Measurements from ENCODE around the gene SLC66A1. TPM values are rescaled to one million over a fixed set of nuclear protein-coding genes. Genes with fewer than 3 reads are reported as not detected.

SLC66A1 gene
- total and polyA plus RNA-seq, 2 of the 13 experiments (the other 11 are each of a cell fraction or from before 2014, with no cell fraction given) = 15.4 to 18.9 TPM

GRCh38 chr1:19371226-19372135 lies 59.4 kb downstream of the SLC66A1 start:
- in situ Hi-C loops (cut with HindIII; ENCODE audit: extremely low pct_ligation_motif_present, low pct_unique_long_range_greater_than_20kb) = no loop called here
- WGBS (ENCODE audit: low lambda C conversion rate) = 98% methylated on average over 23 of the region's 23 CpGs
- intact Hi-C loops (cut with micrococcal nuclease; ENCODE audit: unreplicated experiment) = no loop called here
- Histone ChIP-seq H3K4me3 (replicated peaks in 1 of 3; ENCODE audit: insufficient read depth in 1 of 3, low read depth in 2 of 3, low read length in 3 of 3) (no peak overlapping the region), H3K79me2 (ENCODE audit: insufficient read depth, low read length) (no peaks in the 10 kb centered on the region), H3K27me3 (ENCODE audit: control insufficient read depth in 1 of 2, insufficient read depth in 2 of 2, low read length in 2 of 2) (no peaks in the 10 kb centered on the region), H3K27ac (ENCODE audit: extremely low read length, insufficient read depth, low read length) (no peak overlapping the region), H3K4me1 (ENCODE audit: insufficient read depth, low read length) (peaks cover 13% of the 10 kb centered on the region; the same call in 1 of the 2 replicates), H4K20me1 (ENCODE audit: insufficient read depth, low read length) (0 out of 2 replicates have a peak, but pooled peaks cover 3% of the 10 kb centered on the region), H3K4me2 (ENCODE audit: low read depth, low read length) (no peak overlapping the region), H3K9ac (ENCODE audit: insufficient read depth, low read depth, low read length) (no peak overlapping the region), H2AFZ (ENCODE audit: low read length) (no peak overlapping the region), H3K9me3 (ENCODE audit: low read length) (no peaks in the 10 kb centered on the region), H3K36me3 (replicated peaks in 1 of 2; ENCODE audit: control insufficient read depth in 1 of 2, insufficient read depth in 2 of 2, low read length in 2 of 2) (peaks cover 15 to 55% of the 10 kb centered on the region in 2 experiments)
- ChIA-PET CTCF (ENCODE audit: low intra/inter-chr PET ratio, low total read pairs) (no interaction called here), POLR2A (no interaction called here)
- FAIRE-seq = no peak
- no peak for DNase-seq (ENCODE audit: low spot score)
- ATAC-seq = no peak
- BruUV-seq (replicated peaks) = no TSS peak
- TF ChIP-seq ZBTB43 (CRISPR knock-in tag; conservative IDR thresholded peaks at IDR 0.05) = no peak
- no peak for TF ChIP-seq ZEB1 (IDR thresholded peaks at IDR 0.05; ENCODE audit: insufficient replicate concordance, low read depth)
- no peak for TF ChIP-seq TRIM24 (CRISPR knock-in tag; IDR thresholded peaks at IDR 0.05)
- no peak for TF ChIP-seq ZNF7 (CRISPR knock-in tag; IDR thresholded peaks at IDR 0.05)
- TF ChIP-seq ZNF280B (CRISPR knock-in tag; IDR thresholded peaks at IDR 0.05; ENCODE audit: borderline replicate concordance) = no peak
- TF ChIP-seq KIAA2018 (CRISPR knock-in tag; IDR thresholded peaks at IDR 0.05; ENCODE audit: borderline replicate concordance) = no peak
- no peak for TF ChIP-seq GATAD1 (CRISPR knock-in tag; IDR thresholded peaks at IDR 0.05)
- no peak for TF ChIP-seq SCMH1 (CRISPR knock-in tag; IDR thresholded peaks at IDR 0.05; ENCODE audit: borderline replicate concordance)
- no peak for TF ChIP-seq JUND (CRISPR knock-in tag; IDR thresholded peaks at IDR 0.05)
- no peak for TF ChIP-seq SOX13 (IDR thresholded peaks at IDR 0.05)
- TF ChIP-seq SOX13 (CRISPR knock-in tag; conservative IDR thresholded peaks at IDR 0.05 in 1 of 2, IDR thresholded peaks at IDR 0.05 in 1 of 2) = no peak

Measured in HepG2 (cell line).